IMR-90 (cell line): ENCODE results near the gene ATP4A. TPM values are rescaled to one million over a fixed set of nuclear protein-coding genes. Genes with fewer than 3 reads are reported as not detected.

Source experiments
- ATAC-seq: fragments of 200-7000 bp; cut with Tn5 transposase; 2 replicates; pipeline ENCODE4 v1.9.1; 2020; ENCODE audit warnings: low read depth, mild to moderate bottlenecking, moderate library complexity
- BruUV-seq: library from RNA; stranded (reverse); fragments of 400-500 nt; replicated peaks from 2 replicates; lab custom pipeline; 2021; lab: Mats Ljungman, UMichigan
- CTCF ChIA-PET: fragments of 300-600 bp; formaldehyde crosslinking; extraction: SDS; loops from one replicate; lab custom pipeline; 2021; ENCODE audit warnings: antibody characterized with exemption; lab: Yijun Ruan, JAX
- POLR2A ChIA-PET: fragments of 300-600 bp; sonication (Branson Sonifier 250); formaldehyde crosslinking; loops from one replicate; lab custom pipeline; 2022; ENCODE audit warnings: antibody characterized with exemption; ENCODE audit not compliant: unreplicated experiment; lab: Charles Lee
- DNase-seq: peaks from one replicate; pipeline ENCODE4 v3.0.0; 2013
- H2AFZ ChIP-seq: replicated peaks from 2 replicates; pipeline ENCODE3; 2013; ENCODE audit warnings: low read length, mild to moderate bottlenecking; ENCODE audit not compliant: poor library complexity
- H2AK5ac ChIP-seq: 2 replicates; pipeline ENCODE4 v1.6.1; 2013; ENCODE audit warnings: low read depth, low read length, inconsistent platforms
- H2AK9ac ChIP-seq: replicated peaks from 2 replicates; pipeline ENCODE3; 2013; ENCODE audit warnings: mild to moderate bottlenecking, low read depth, low read length, moderate library complexity; ENCODE audit not compliant: poor library complexity
- H2BK120ac ChIP-seq: 2 replicates; pipeline ENCODE4 v1.6.1; 2013; ENCODE audit warnings: low read depth, low read length, inconsistent platforms
- H2BK15ac ChIP-seq: 3 replicates; pipeline ENCODE4 v1.6.1; 2013; ENCODE audit warnings: low read depth, low read length, inconsistent platforms
- H2BK20ac ChIP-seq: 2 replicates; pipeline ENCODE4 v1.6.1; 2013; ENCODE audit warnings: low read depth, mild to moderate bottlenecking, inconsistent platforms, low read length, moderate library complexity
- H2BK5ac ChIP-seq: 2 replicates; pipeline ENCODE4 v1.6.1; 2013; ENCODE audit warnings: mild to moderate bottlenecking, low read depth, low read length, inconsistent platforms; ENCODE audit not compliant: poor library complexity, severe bottlenecking
- H3K14ac ChIP-seq: replicated peaks from 2 replicates; pipeline ENCODE4 v1.6.1; 2013; ENCODE audit warnings: low read depth, low read length, inconsistent platforms
- H3K18ac ChIP-seq: 2 replicates; pipeline ENCODE4 v1.6.1; 2013; ENCODE audit warnings: low read depth, low read length, control low read depth
- H3K23ac ChIP-seq: 2 replicates; pipeline ENCODE4 v1.6.1; 2013; ENCODE audit warnings: low read depth, low read length, inconsistent platforms
- H3K27ac ChIP-seq: 2 replicates; pipeline ENCODE4 v1.5.1; 2013; ENCODE audit warnings: mild to moderate bottlenecking, control low read depth, low read length; ENCODE audit not compliant: insufficient read depth
- H3K27me3 ChIP-seq: 2 replicates; pipeline ENCODE4 v1.6.1; 2013; ENCODE audit warnings: low read length; ENCODE audit not compliant: control insufficient read depth, insufficient read depth
- H3K36me3 ChIP-seq: 2 replicates; pipeline ENCODE4 v1.6.1; 2013; ENCODE audit warnings: low read length, mixed read lengths; ENCODE audit not compliant: control insufficient read depth, insufficient read depth
- H3K4ac ChIP-seq: 2 replicates; pipeline ENCODE4 v1.6.1; 2013; ENCODE audit warnings: low read depth, low read length, inconsistent platforms
- H3K4me1 ChIP-seq: 2 replicates; pipeline ENCODE4 v1.6.1; 2013; ENCODE audit warnings: low read length, mixed read lengths; ENCODE audit not compliant: control insufficient read depth, insufficient read depth
- H3K4me2 ChIP-seq: 2 replicates; pipeline ENCODE4 v1.6.1; 2013; ENCODE audit warnings: low read depth, mild to moderate bottlenecking, control low read depth, low read length, moderate library complexity
- H3K4me3 ChIP-seq: 2 replicates; pipeline ENCODE4 v1.5.1; 2013; ENCODE audit warnings: low read depth, mild to moderate bottlenecking, control low read depth, low read length, moderate library complexity; ENCODE audit not compliant: insufficient read depth
- H3K56ac ChIP-seq: 2 replicates; pipeline ENCODE4 v1.6.1; 2013; ENCODE audit warnings: low read length, inconsistent platforms; ENCODE audit not compliant: insufficient read depth; ENCODE audit errors: extremely low read depth
- H3K79me1 ChIP-seq, 2 experiments: 2 replicates each; pipeline ENCODE4 v1.6.1; 2013; ENCODE audit warnings: low read length in 2 of 2, inconsistent platforms in 1 of 2, low read depth in 1 of 2
- H3K9ac ChIP-seq: 2 replicates; pipeline ENCODE4 v1.6.1; 2013; ENCODE audit warnings: low read depth, low read length, control low read depth
- H3K9me1 ChIP-seq: 2 replicates; pipeline ENCODE4 v1.6.1; 2013; ENCODE audit warnings: low read length, inconsistent platforms; ENCODE audit not compliant: insufficient read depth
- H3K9me3 ChIP-seq: 2 replicates; pipeline ENCODE4 v1.6.1; 2013; ENCODE audit warnings: low read length; ENCODE audit not compliant: control insufficient read depth, insufficient read depth
- H4K20me1 ChIP-seq: 2 replicates; pipeline ENCODE4 v1.6.1; 2013; ENCODE audit warnings: low read length, inconsistent platforms; ENCODE audit not compliant: insufficient read depth
- H4K5ac ChIP-seq: 2 replicates; pipeline ENCODE4 v1.6.1; 2013; ENCODE audit warnings: mild to moderate bottlenecking, low read depth, low read length, control low read depth
- H4K8ac ChIP-seq, 2 experiments: 2 replicates each; pipeline ENCODE4 v1.6.1; 2013; ENCODE audit warnings: low read depth in 2 of 2, low read length in 2 of 2, control low read depth in 1 of 2, inconsistent platforms in 1 of 2
- H4K91ac ChIP-seq: 2 replicates; pipeline ENCODE4 v1.6.1; 2013; ENCODE audit warnings: low read depth, low read length, inconsistent platforms; ENCODE audit not compliant: insufficient read depth
- BHLHE40 ChIP-seq: fragments of 150-350 bp; IDR thresholded peaks from 2 replicates; pipeline ENCODE4 v1.6.1; 2016; ENCODE audit warnings: mild to moderate bottlenecking, low read depth, low read length
- CEBPB ChIP-seq: IDR thresholded peaks from 2 replicates; pipeline ENCODE4 v1.6.1; 2012; ENCODE audit warnings: low read depth, low read length, improper control_type of control experiment
- CHD1 ChIP-seq: IDR thresholded peaks from 2 replicates; pipeline ENCODE4 v1.6.1; 2012; ENCODE audit warnings: low read depth, low read length, improper control_type of control experiment
- CTCF ChIP-seq: conservative IDR thresholded peaks from 2 replicates; pipeline ENCODE4 v1.5.1; 2012; ENCODE audit warnings: mild to moderate bottlenecking, low read depth, low read length, improper control_type of control experiment
- FOS ChIP-seq: fragments of 150-350 bp; IDR thresholded peaks from 2 replicates; pipeline ENCODE4 v1.6.1; 2016; ENCODE audit warnings: low read depth, low read length
- MAFK ChIP-seq: IDR thresholded peaks from 2 replicates; pipeline ENCODE4 v1.6.1; 2012; ENCODE audit warnings: low read depth, low read length, improper control_type of control experiment
- MXI1 ChIP-seq: IDR thresholded peaks from 2 replicates; pipeline ENCODE4 v1.6.1; 2012; ENCODE audit warnings: low read depth, mild to moderate bottlenecking, low read length, moderate library complexity, borderline replicate concordance
- NFE2L2 ChIP-seq: fragments of 150-350 bp; IDR thresholded peaks from 2 replicates; pipeline ENCODE4 v1.6.1; 2016; ENCODE audit warnings: low read depth, mild to moderate bottlenecking, low read length
- POLR2A ChIP-seq: IDR thresholded peaks from 2 replicates; pipeline ENCODE4 v1.6.1; 2012; ENCODE audit warnings: mild to moderate bottlenecking, low read depth, low read length
- RAD21 ChIP-seq: IDR thresholded peaks from 2 replicates; pipeline ENCODE4 v1.6.1; 2012; ENCODE audit warnings: low read length, improper control_type of control experiment
- RCOR1 ChIP-seq: IDR thresholded peaks from 2 replicates; pipeline ENCODE4 v1.6.1; 2012; ENCODE audit warnings: mild to moderate bottlenecking, low read length, improper control_type of control experiment; ENCODE audit not compliant: insufficient replicate concordance
- RFX5 ChIP-seq: IDR thresholded peaks from 2 replicates; pipeline ENCODE4 v1.8.0; 2012; ENCODE audit warnings: low read depth, mild to moderate bottlenecking, low read length, moderate library complexity
- SMC3 ChIP-seq: fragments of 150-350 bp; IDR thresholded peaks from 2 replicates; pipeline ENCODE4 v1.6.1; 2016; ENCODE audit warnings: low read depth, mild to moderate bottlenecking, antibody characterized with exemption, low read length, moderate library complexity
- USF2 ChIP-seq: fragments of 150-350 bp; IDR thresholded peaks from 2 replicates; pipeline ENCODE4 v1.6.1; 2017; ENCODE audit warnings: mild to moderate bottlenecking, antibody characterized with exemption, low read length, low read depth
- WGBS, 2 experiments: methylation state at CpG; one replicate each; pipeline versions ENCODE4 v1.1.5 to v1.1.7; 2013; ENCODE audit warnings: missing lambda C conversion rate in 2 of 2; ENCODE audit not compliant: insufficient read length in 1 of 2; ENCODE audit errors: extremely low coverage in 2 of 2; 5-methylcytosine and 5-hydroxymethylcytosine counted together
- dilution Hi-C: fragments of 300-500 bp; cut with HindIII; formaldehyde crosslinking; loops from one replicate; pipeline ENCODE4 v1.14.3; 2018; ENCODE audit warnings: low sequenced_read_pairs; ENCODE audit not compliant: unreplicated experiment
- in situ Hi-C: fragments of 300-500 bp; cut with MboI; formaldehyde crosslinking; loops from 3 replicates; pipeline ENCODE4 v1.14.3; 2019; ENCODE audit warnings: low sequenced_read_pairs, inconsistent platforms, mixed read lengths
- intact Hi-C: fragments of 100-400 bp; cut with micrococcal nuclease; formaldehyde crosslinking; loops from 2 replicates; pipeline ENCODE4 v1.10.0; 2022
- polyA plus RNA-seq, 3 experiments: library from polyadenylated mRNA; depleted of rRNA; stranded (reverse); fragments of >200 nt; gene quantifications; 2 replicates each; pipeline ENCODE4 v1.2.3, GENCODE V29; 2012; ENCODE audit warnings: low replicate concordance in 1 of 3
- total RNA-seq: library from RNA; depleted of rRNA; stranded (reverse); fragments of >200 nt; gene quantifications from 2 replicates; pipeline ENCODE4 v1.2.3, GENCODE V29; 2012
- TF ChIP-seq, protein P1 (sequence below): fragments of 150-350 bp; IDR thresholded peaks from 2 replicates; pipeline ENCODE4 v1.6.1; 2016; ENCODE audit warnings: low read depth, mild to moderate bottlenecking, low read length, moderate library complexity, borderline replicate concordance

Gene ATP4A
- total and polyA plus RNA-seq, 2 of the 4 experiments (the other 2 are of a cell fraction): not detected

GRCh38 chr19:35533201-35533821, 30.1 kb downstream of the ATP4A start, which contains the start of gene GAPDHS:
Gene GAPDHS (plus strand): TSS chr19:35533456. CDS start chr19:35533528, 72 bp downstream.
- ChIA-PET CTCF (no interaction called here), POLR2A (no interaction called here)
- DNase-seq: peak; percentile 43
- H3K56ac ChIP-seq: no peak within 1 kb of the TSS
- H3K4me1 ChIP-seq: peaks cover 9% of the 10 kb centered on the region
- H4K91ac ChIP-seq: no peak within 1 kb of the TSS
- H2BK15ac ChIP-seq: no peak within 1 kb of the TSS
- peak within 1 kb of the TSS; percentile 21; the same call in 1 of the 2 replicates for H2AK5ac ChIP-seq
- no peak within 1 kb of the TSS for H3K4me3 ChIP-seq
- intact Hi-C loops: no loop called here
- dilution Hi-C loops: no loop called here
- 42% methylated on average over 13 of the region's 39 CpGs; no CpG with 5 or more reads in 1 of the 2 experiments for WGBS, 2 experiments
- H3K18ac ChIP-seq: no peak within 1 kb of the TSS
- no peak; the same call in 1 of the 2 replicates for ATAC-seq
- H3K14ac ChIP-seq: 0 out of 2 replicates have a peak within 1 kb of the TSS, but pooled peaks have one; percentile 14
- H2BK120ac ChIP-seq: no peak within 1 kb of the TSS
- H4K8ac ChIP-seq: peak within 1 kb of the TSS in 1 of 2 experiments; percentile 41; a peak in 1 of 4 replicates
- H4K20me1 ChIP-seq: no peaks in the 10 kb centered on the region
- H4K5ac ChIP-seq: no peak within 1 kb of the TSS
- peak within 1 kb of the TSS; percentile 78 for H3K4me2 ChIP-seq
- in situ Hi-C loops: no loop called here
- H3K9me1 ChIP-seq: peaks cover 10% of the 10 kb centered on the region
- H3K4ac ChIP-seq: peak within 1 kb of the TSS; percentile 45; the same call in 1 of the 2 replicates
- no peak within 1 kb of the TSS for H3K9ac ChIP-seq
- H2BK20ac ChIP-seq: no peak within 1 kb of the TSS
- H3K36me3 ChIP-seq: no peaks in the 10 kb centered on the region
- no TSS peak for BruUV-seq
- H3K79me1 ChIP-seq: no peaks in the 10 kb centered on the region
- H2AFZ ChIP-seq: peak within 1 kb of the TSS; percentile 86
- no peak within 1 kb of the TSS for H3K27ac ChIP-seq
- H3K27me3 ChIP-seq: peaks cover 8% of the 10 kb centered on the region; the same call in 1 of the 2 replicates
- H3K9me3 ChIP-seq: no peaks in the 10 kb centered on the region
- peak within 1 kb of the TSS; percentile 51; the same call in 1 of the 2 replicates for H3K23ac ChIP-seq
- peak within 1 kb of the TSS; percentile 92 for H2AK9ac ChIP-seq
- H2BK5ac ChIP-seq: no peak within 1 kb of the TSS
- TF ChIP-seq FOS (no peak), RAD21 (no peak), MAFK (no peak), SMC3 (no peak), POLR2A (no peak), RCOR1 (no peak), CEBPB (no peak), RFX5 (no peak), USF2 (no peak), CTCF (no peak), BHLHE40 (no peak), NFE2L2 (no peak), CHD1 (no peak), MXI1 (no peak)
- TF ChIP-seq, protein P1, sequence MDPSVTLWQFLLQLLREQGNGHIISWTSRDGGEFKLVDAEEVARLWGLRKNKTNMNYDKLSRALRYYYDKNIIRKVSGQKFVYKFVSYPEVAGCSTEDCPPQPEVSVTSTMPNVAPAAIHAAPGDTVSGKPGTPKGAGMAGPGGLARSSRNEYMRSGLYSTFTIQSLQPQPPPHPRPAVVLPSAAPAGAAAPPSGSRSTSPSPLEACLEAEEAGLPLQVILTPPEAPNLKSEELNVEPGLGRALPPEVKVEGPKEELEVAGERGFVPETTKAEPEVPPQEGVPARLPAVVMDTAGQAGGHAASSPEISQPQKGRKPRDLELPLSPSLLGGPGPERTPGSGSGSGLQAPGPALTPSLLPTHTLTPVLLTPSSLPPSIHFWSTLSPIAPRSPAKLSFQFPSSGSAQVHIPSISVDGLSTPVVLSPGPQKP: no peak
